Kidney (tissue), 14 donors: ENCODE measurements around the gene GPI. TPM values are rescaled to one million over a fixed set of nuclear protein-coding genes. Genes with fewer than 3 reads are reported as not detected.
A peak's percentile ranks its signal among the peaks of the same experiment; 100 is the strongest.

ENCODE experiments used
- DNase-seq, 5 donors: peaks; one replicate each; pipeline ENCODE4 v3.0.0-alpha.2; 2013 to 2020
- FAIRE-seq: peaks from 2 replicates; lab custom pipeline; 2012; peaks lifted over from hg19 to GRCh38; lab: Jason Lieb, UNC
- H3K27ac ChIP-seq, 2 donors: one replicate each; pipeline ENCODE4 v1.7.0; 2013; ENCODE audit warnings: low read depth in 2 of 2, low read length in 2 of 2, inconsistent platforms in 1 of 2
- H3K27me3 ChIP-seq: one replicate; pipeline ENCODE4 v1.7.1; 2013; ENCODE audit warnings: low read length, inconsistent platforms; ENCODE audit not compliant: control insufficient read depth, insufficient read depth
- H3K36me3 ChIP-seq, 3 donors: one replicate each; pipeline versions ENCODE4 v1.7.0 to v1.7.1; 2013; ENCODE audit warnings: low read length in 3 of 3, control low read depth in 1 of 3, inconsistent platforms in 1 of 3; ENCODE audit not compliant: insufficient read depth in 3 of 3, control insufficient read depth in 2 of 3
- H3K4me1 ChIP-seq, 3 donors: one replicate each; pipeline versions ENCODE4 v1.7.0 to v1.7.1; 2013; ENCODE audit warnings: low read length in 3 of 3, inconsistent platforms in 1 of 3, low read depth in 1 of 3; ENCODE audit not compliant: control insufficient read depth in 2 of 3, insufficient read depth in 2 of 3
- H3K4me3 ChIP-seq, 3 donors: one replicate each; pipeline versions ENCODE4 v1.7.0 to v1.8.1; 2013; ENCODE audit warnings: low read length in 3 of 3, control low read depth in 1 of 3, inconsistent platforms in 1 of 3
- H3K9ac ChIP-seq, 3 donors: one replicate each; pipeline versions ENCODE4 v1.7.0 to v1.7.1; 2013; ENCODE audit warnings: low read length in 3 of 3, control low read depth in 1 of 3, inconsistent platforms in 1 of 3
- H3K9me3 ChIP-seq, 3 donors: one replicate each; pipeline versions ENCODE4 v1.7.0 to v1.7.1; 2013; ENCODE audit warnings: low read length in 3 of 3, control low read depth in 1 of 3, inconsistent platforms in 1 of 3; ENCODE audit not compliant: control insufficient read depth in 2 of 3, insufficient read depth in 1 of 3
- CTCF ChIP-seq: IDR thresholded peaks from 3 replicates; pipeline ENCODE4 v1.5.1; 2012; ENCODE audit warnings: mild to moderate bottlenecking, moderate library complexity, borderline replicate concordance; ENCODE audit not compliant: insufficient read depth; ENCODE audit errors: extremely low read depth
- intact Hi-C: fragments of 100-400 bp; cut with DNase I; formaldehyde crosslinking; loops from one replicate; pipeline ENCODE4 v1.11.1; 2022
- polyA plus RNA-seq: library from polyadenylated mRNA; stranded (reverse); fragments of 350-450 nt; fragmentation: Illumina TruSeq; extraction: RNeasy Lipid Tissue Mini Kit (QIAGEN cat#74804); gene quantifications from one replicate; pipeline ENCODE4 v1.2.3, GENCODE V29; 2014; ENCODE audit warnings: low read depth, low replicate concordance; ENCODE audit not compliant: insufficient read depth
- total RNA-seq: library from RNA; stranded (reverse); fragmentation: NEBNext Ultra II Directional; extraction: Animal tissue kit (Norgen Biotek cat#: 25700); gene quantifications from one replicate; pipeline ENCODE4 v1.2.1, GENCODE V29; 2021
- donor health status: control.
- donor health status: control.
- donor health status: control.
- donor health status: control.
- donor health status: control.
- donor health status: DM: yes; HTN: yes; CAD: no.
- donor health status: Normal renal cell carcinoma (clear cell type).

The GPI gene
- total and polyA plus RNA-seq, 2 donors from 2014 or later = 257 to 315 TPM

GRCh38 chr19:34405892-34406660 lies 41.1 kb downstream of the GPI start:
- DNase-seq (peak in 1 of 5 donors; percentile 18), FAIRE-seq (no peak)
- Histone ChIP-seq H3K4me1 (peaks cover 0 to 2% (median 0%) of the 10 kb centered on the region in 3 donors), H3K9ac (no peak overlapping the region), H3K27me3 (no peaks in the 10 kb centered on the region), H3K4me3 (no peak overlapping the region), H3K9me3 (no peaks in the 10 kb centered on the region), H3K27ac (no peak overlapping the region), H3K36me3 (peaks cover 0 to 7% (median 4%) of the 10 kb centered on the region in 3 donors)
- TF ChIP-seq CTCF = no peak
- intact Hi-C loops = no loop called here

DNA sequence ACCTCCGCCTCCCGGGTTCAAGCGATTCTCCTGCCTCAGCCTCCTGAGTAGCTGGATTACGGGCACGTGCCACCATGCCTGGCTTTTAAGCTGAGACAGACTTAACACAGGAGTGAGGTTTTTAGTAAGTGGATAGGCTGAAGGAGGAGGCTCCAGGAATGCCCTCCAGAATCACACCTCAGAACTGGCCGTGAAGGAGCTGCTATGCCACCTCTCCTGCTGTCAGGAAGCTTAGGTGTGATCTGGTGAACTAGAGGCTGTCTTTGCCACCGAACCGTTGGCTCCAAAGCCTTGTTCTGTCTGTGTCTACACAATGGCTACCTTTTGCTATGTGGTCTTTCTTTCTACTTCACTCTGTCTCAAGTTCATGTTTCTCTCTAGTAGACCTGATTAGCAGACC lies 43.4 kb downstream of the GPI start:
- Histone ChIP-seq H3K4me1 (peaks cover 0 to 2% (median 0%) of the 10 kb centered on the region in 3 donors), H3K9ac (no peak overlapping the region), H3K27ac (no peak overlapping the region), H3K27me3 (no peaks in the 10 kb centered on the region), H3K36me3 (peaks cover 0 to 8% (median 4%) of the 10 kb centered on the region in 3 donors), H3K9me3 (no peaks in the 10 kb centered on the region), H3K4me3 (no peak overlapping the region)
- FAIRE-seq (no peak), DNase-seq (no peak)
- intact Hi-C loops = no loop called here
- TF ChIP-seq CTCF = no peak

- Histone ChIP-seq H3K4me3 (no peak overlapping the region), H3K9ac (no peak overlapping the region), H3K4me1 (peaks cover 0 to 2% (median 0%) of the 10 kb centered on the region in 3 donors), H3K36me3 (peaks cover 0 to 13% (median 4%) of the 10 kb centered on the region in 3 donors), H3K27ac (no peak overlapping the region), H3K27me3 (no peaks in the 10 kb centered on the region), H3K9me3 (no peaks in the 10 kb centered on the region)
- no peak for DNase-seq
- no peak for TF ChIP-seq CTCF
- intact Hi-C loops = no loop called here
- no peak for FAIRE-seq
These were observed 44.5 kb downstream of the GPI start for GRCh38 chr19:34409189-34410164.
